K562 (cell line): Measurements from ENCODE around the gene TTLL9. TPM values are rescaled to one million over a fixed set of nuclear protein-coding genes. Genes with fewer than 3 reads are reported as not detected.

Experiments
- ADNP ChIP-seq: fragments of 200-800 bp; sonication (Bioruptor generic); IDR thresholded peaks from 2 replicates; pipeline ENCODE4 v1.6.1; 2016; ENCODE audit warnings: missing genetic modification characterization, missing compliant biosample characterization
- BCOR ChIP-seq: fragments of 450-650 bp; IDR thresholded peaks from 2 replicates; pipeline ENCODE4 v1.6.1; 2016
- COPS2 ChIP-seq: fragments of 450-650 bp; conservative IDR thresholded peaks from 2 replicates; pipeline ENCODE4 v1.6.1; 2016; ENCODE audit warnings: mild to moderate bottlenecking, moderate library complexity
- GABPB1 ChIP-seq: sonication (generic); formaldehyde crosslinking; IDR thresholded peaks from 2 replicates; pipeline ENCODE4 v1.8.0; 2022; ENCODE audit warnings: mild to moderate bottlenecking, missing genetic modification reagents
- GMEB1 ChIP-seq: fragments of 250-450 bp; sonication (Bioruptor Pico); IDR thresholded peaks from 2 replicates; pipeline ENCODE4 v1.4.0; 2020; ENCODE audit warnings: mild to moderate bottlenecking
- NR2C1 ChIP-seq, 2 experiments: fragments of 450-650 bp; IDR thresholded peaks; 2 replicates each; pipeline ENCODE4 v1.6.1; 2017; ENCODE audit warnings: mild to moderate bottlenecking in 2 of 2, antibody characterized with exemption in 1 of 2, inconsistent platforms in 1 of 2, missing compliant biosample characterization in 1 of 2, missing genetic modification characterization in 1 of 2
- RAD21 ChIP-seq, 2 experiments: fragments of 250-450 bp in 1 of 2; fragments of 450-650 bp in 1 of 2; sonication (Bioruptor Pico) in 1 of 2; formaldehyde crosslinking in 1 of 2; IDR thresholded peaks in 1 of 2; conservative IDR thresholded peaks in 1 of 2; 2 replicates each; pipeline versions ENCODE4 v1.4.0 to v1.8.0; 2020 to 2022; ENCODE audit warnings: mild to moderate bottlenecking in 2 of 2, moderate library complexity in 1 of 2
- TAF9B ChIP-seq: fragments of 450-650 bp; IDR thresholded peaks from 2 replicates; pipeline ENCODE4 v1.6.1; 2018; ENCODE audit warnings: mild to moderate bottlenecking; ENCODE audit not compliant: partially characterized antibody
- TOE1 ChIP-seq, 2 experiments: fragments of 450-650 bp in 1 of 2; sonication (generic) in 1 of 2; formaldehyde crosslinking in 1 of 2; IDR thresholded peaks; 2 replicates each; pipeline versions ENCODE4 v1.7.1 to v1.8.0; 2016 to 2022; ENCODE audit warnings: borderline replicate concordance in 2 of 2, mild to moderate bottlenecking in 2 of 2, antibody characterized with exemption in 1 of 2, inconsistent platforms in 1 of 2, low read depth in 1 of 2, missing genetic modification reagents in 1 of 2, moderate library complexity in 1 of 2
- U2AF1 ChIP-seq: fragments of 200-400 bp; formaldehyde crosslinking; optimal IDR thresholded peaks from 2 replicates; pipeline ENCODE3; 2017; ENCODE audit warnings: mild to moderate bottlenecking, low read depth, low read length, moderate library complexity
- YY1 ChIP-seq, 3 experiments: IDR thresholded peaks; 2 replicates each; pipeline ENCODE4 v1.6.1; 2011; ENCODE audit warnings: low read length in 2 of 3, mild to moderate bottlenecking in 2 of 3, moderate library complexity in 2 of 3, borderline replicate concordance in 1 of 3, control low read depth in 1 of 3, low read depth in 1 of 3; ENCODE audit not compliant: insufficient read depth in 3 of 3, insufficient replicate concordance in 2 of 3, control insufficient read depth in 1 of 3, insufficient read length in 1 of 3; ENCODE audit errors: extremely low read depth in 1 of 3
- ZBTB40 ChIP-seq, 2 experiments: fragments of 450-650 bp in 1 of 2; sonication (generic) in 1 of 2; formaldehyde crosslinking in 1 of 2; IDR thresholded peaks; 2 replicates each; pipeline versions ENCODE4 v1.7.1 to v1.9.0; 2016 to 2022; ENCODE audit warnings: inconsistent platforms in 1 of 2, mild to moderate bottlenecking in 1 of 2, missing genetic modification reagents in 1 of 2
- ZC3H4 ChIP-seq: sonication (generic); formaldehyde crosslinking; IDR thresholded peaks from 2 replicates; pipeline ENCODE4 v1.9.0; 2021; ENCODE audit warnings: missing genetic modification reagents, borderline replicate concordance
- ZNF384 ChIP-seq: IDR thresholded peaks from 2 replicates; pipeline ENCODE4 v1.6.1; 2012; ENCODE audit warnings: low read depth, low read length, improper control_type of control experiment
- polyA plus RNA-seq, 8 experiments: library from polyadenylated mRNA; depleted of rRNA in 4 of 8; stranded (reverse) in 5 of 8; unstranded in 3 of 8; fragments of >200 nt; fragmentation: Nextera tagmentation in 2 of 8; fragmentation: Illumina TruSeq in 1 of 8; extraction: Ambion mirVana in 2 of 8; extraction: Trizol in 1 of 8; gene quantifications; 2 replicates each; pipeline versions ENCODE4 v1.2.1 to v1.2.3, GENCODE V29; 2011 to 2014; ENCODE audit warnings: inconsistent platforms in 1 of 8, missing spikeins in 1 of 8
- total RNA-seq, 7 experiments: library from RNA; depleted of rRNA in 6 of 7; stranded (reverse); fragments of >200 nt in 6 of 7; fragmentation: Illumina TruSeq in 2 of 7; extraction: Trizol in 2 of 7; gene quantifications; 2 replicates each; pipeline versions ENCODE4 v1.2.1 to v1.2.3, GENCODE V29; 2011 to 2021; ENCODE audit warnings: low replicate concordance in 1 of 7

Gene TTLL9
- total and polyA plus RNA-seq, 9 of the 15 experiments (the other 6 are each of a cell fraction or from before 2014, with no cell fraction given): 0.06 to 0.07 TPM; not detected in 7

GRCh38 chr20:31909253-31910070 lies 39.0 kb downstream of the TTLL9 start (continued):
- peak; percentile 51 for TF ChIP-seq ZBTB40 (IDR thresholded peaks at IDR 0.05)
- TF ChIP-seq ZBTB40 (CRISPR knock-in tag; IDR thresholded peaks at IDR 0.05): no peak
- TF ChIP-seq GMEB1 (CRISPR knock-in tag): no peak
- TF ChIP-seq ADNP (tag): peak; percentile 64; the same call in 1 of the 2 replicates
- TF ChIP-seq COPS2: no peak
- peak; percentile 91 for TF ChIP-seq NR2C1 (IDR thresholded peaks at IDR 0.05)
- TF ChIP-seq NR2C1 (tag; IDR thresholded peaks at IDR 0.05): peak; percentile 93
- no peak for TF ChIP-seq TAF9B
- TF ChIP-seq TOE1 (IDR thresholded peaks at IDR 0.05; ENCODE audit: borderline replicate concordance): no peak
- TF ChIP-seq TOE1 (CRISPR knock-in tag; IDR thresholded peaks at IDR 0.05; ENCODE audit: borderline replicate concordance, low read depth): no peak
- TF ChIP-seq U2AF1: no peak
- TF ChIP-seq ZC3H4: no peak
- peak; percentile 59; the same call in 1 of the 2 replicates for TF ChIP-seq BCOR
- TF ChIP-seq YY1 (IDR thresholded peaks at IDR 0.05; ENCODE audit: borderline replicate concordance in 1 of 3, control insufficient read depth in 1 of 3, extremely low read depth in 1 of 3, insufficient read depth in 3 of 3, insufficient read length in 1 of 3, insufficient replicate concordance in 2 of 3, low read depth in 1 of 3, low read length in 2 of 3): peak in 1 of 3 experiments; percentile 67
- no peak for TF ChIP-seq RAD21 (CRISPR knock-in tag; conservative IDR thresholded peaks at IDR 0.05 in 1 of 2, IDR thresholded peaks at IDR 0.05 in 1 of 2)
- peak; percentile 37; the same call in 1 of the 2 replicates for TF ChIP-seq GABPB1
- no peak for TF ChIP-seq ZNF384
